Uterus (tissue), 2 donors: ENCODE data around the gene TRMT10C.

Experiments
- POLR2A ChIP-seq, 2 donors: fragments of 450-650 bp; IDR thresholded peaks; one replicate each; pipeline ENCODE4 v1.6.1; 2016; ENCODE audit warnings: antibody characterized with exemption in 2 of 2, mild to moderate bottlenecking in 1 of 2, moderate library complexity in 1 of 2
- TF ChIP-seq, protein P1 (sequence below), 4 experiments: fragments of 200-600 bp in 2 of 4; fragments of 450-650 bp in 2 of 4; sonication (generic) in 2 of 4; IDR thresholded peaks; one replicate each; pipeline ENCODE4 v1.5.1; 2016 to 2019; ENCODE audit warnings: antibody characterized with exemption in 4 of 4, mild to moderate bottlenecking in 2 of 4, moderate library complexity in 1 of 4

DNA sequence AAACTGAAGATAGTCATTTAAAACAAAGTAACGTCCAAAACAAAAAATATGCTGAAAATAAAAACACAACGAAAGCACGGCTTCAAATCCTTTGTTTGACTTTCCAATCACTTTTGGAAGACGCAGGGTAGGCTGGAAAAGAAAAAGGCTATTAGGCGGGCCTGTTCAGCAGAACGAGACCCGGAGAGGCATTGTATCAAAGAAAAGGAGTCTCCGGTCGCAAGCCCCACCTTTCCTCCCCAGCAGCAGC is 49.3 kb upstream of the TRMT10C start:
- TF ChIP-seq POLR2A (IDR thresholded peaks at IDR 0.05) = no peak
- TF ChIP-seq, protein P1, sequence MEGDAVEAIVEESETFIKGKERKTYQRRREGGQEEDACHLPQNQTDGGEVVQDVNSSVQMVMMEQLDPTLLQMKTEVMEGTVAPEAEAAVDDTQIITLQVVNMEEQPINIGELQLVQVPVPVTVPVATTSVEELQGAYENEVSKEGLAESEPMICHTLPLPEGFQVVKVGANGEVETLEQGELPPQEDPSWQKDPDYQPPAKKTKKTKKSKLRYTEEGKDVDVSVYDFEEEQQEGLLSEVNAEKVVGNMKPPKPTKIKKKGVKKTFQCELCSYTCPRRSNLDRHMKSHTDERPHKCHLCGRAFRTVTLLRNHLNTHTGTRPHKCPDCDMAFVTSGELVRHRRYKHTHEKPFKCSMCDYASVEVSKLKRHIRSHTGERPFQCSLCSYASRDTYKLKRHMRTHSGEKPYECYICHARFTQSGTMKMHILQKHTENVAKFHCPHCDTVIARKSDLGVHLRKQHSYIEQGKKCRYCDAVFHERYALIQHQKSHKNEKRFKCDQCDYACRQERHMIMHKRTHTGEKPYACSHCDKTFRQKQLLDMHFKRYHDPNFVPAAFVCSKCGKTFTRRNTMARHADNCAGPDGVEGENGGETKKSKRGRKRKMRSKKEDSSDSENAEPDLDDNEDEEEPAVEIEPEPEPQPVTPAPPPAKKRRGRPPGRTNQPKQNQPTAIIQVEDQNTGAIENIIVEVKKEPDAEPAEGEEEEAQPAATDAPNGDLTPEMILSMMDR (IDR thresholded peaks at IDR 0.05) = no peak
